NCI-H2171 (cell line): ENCODE data around the gene AP1AR.
"Not testable (repeated sequence)": the region's sequence is repeated elsewhere in the genome, so short reads cannot be mapped to it uniquely, and the experiment has no call there.

Experiments used
- DNase-seq: peaks from one replicate; lab custom pipeline; 2025; lab: John Stamatoyannopoulos, UW

AP1AR gene, protein sequence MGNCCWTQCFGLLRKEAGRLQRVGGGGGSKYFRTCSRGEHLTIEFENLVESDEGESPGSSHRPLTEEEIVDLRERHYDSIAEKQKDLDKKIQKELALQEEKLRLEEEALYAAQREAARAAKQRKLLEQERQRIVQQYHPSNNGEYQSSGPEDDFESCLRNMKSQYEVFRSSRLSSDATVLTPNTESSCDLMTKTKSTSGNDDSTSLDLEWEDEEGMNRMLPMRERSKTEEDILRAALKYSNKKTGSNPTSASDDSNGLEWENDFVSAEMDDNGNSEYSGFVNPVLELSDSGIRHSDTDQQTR

DNA sequence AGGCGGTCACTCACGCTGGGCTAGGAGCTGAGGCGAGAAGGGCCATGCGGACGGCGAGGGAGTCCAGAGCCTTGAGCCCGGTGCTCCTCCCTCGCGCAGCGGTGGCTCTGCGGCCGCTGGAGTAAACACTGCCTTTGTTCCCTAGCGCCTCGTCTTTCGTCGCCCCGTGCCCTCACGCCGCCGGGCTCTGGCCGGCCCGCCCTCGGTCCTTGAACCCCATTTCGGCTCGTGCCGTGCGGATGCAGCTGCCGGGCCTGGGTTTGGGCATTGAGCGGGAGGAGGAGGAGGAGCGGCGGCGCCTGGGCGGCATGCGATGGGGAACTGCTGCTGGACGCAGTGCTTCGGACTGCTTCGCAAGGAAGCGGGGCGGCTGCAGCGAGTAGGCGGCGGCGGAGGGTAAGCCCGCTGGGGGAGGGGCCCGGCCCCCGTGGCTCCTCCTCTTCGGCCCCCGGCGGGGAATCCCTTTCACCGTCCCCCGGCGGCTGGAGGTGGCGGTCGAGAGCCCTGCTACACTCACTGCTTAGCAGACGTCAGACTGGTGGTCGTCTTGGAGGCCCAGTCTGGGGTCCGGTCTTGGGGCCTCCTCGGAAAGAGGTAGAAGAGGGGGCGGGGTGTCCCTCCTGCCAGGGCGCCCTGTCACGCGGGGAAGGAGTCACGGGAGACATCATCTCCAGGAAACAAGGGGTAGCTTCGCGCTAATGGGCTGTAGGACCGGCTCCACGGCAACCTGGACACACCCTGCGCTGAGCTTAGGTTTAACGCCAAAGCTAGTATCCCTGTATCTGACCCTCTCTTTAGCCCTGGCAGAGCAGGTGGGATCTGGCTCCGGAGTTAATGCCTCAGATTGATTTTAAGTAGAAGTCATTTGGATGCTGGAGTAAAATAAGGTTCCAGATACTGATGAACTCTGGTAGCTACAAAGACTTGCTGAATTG lies at the start of gene AP1AR:
AP1AR (plus strand) TSS at position 9 of the 935 bp plus-strand sequence; CDS start at position 314, 305 bp downstream.
- peak; percentile 28 for DNase-seq

DNA sequence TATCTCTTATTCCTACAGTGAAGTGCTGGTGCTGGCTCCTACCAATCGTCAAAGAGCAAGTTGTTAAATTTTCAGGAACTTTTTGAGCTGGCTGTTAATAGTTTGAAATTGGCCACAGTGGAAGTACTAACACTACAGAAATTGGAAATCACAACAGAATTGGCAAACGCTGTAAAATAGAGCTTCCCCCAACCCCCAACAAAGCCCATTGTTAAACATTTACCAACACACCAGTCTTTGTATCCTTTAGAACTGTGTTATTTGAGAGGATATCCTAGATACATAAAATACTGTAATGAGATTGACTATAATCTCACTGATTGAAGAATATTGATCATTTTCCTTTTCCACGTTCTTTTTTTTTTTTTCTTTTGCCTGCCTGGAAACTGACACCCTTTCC lies 49.0 kb upstream of the AP1AR start:
- no peak for DNase-seq

DNA sequence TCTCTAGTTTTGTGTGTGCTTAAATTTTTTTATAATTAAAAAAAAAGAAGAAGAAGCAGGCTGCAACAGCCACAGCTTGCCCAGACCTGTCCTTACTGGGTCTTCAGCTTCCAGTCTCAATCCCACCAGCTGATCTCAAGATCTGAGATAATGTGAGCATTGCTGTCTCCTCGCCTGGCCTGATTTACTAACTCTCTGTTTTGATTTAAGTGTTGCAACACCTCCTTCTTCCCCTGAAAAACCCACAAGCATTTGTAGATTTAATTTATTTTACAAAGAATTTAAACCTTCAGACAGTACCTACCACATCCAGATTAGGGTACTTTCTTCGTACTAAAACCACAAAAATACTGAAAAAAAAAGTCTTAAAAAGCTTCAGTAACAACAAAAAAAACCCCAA lies 48.3 kb upstream of the AP1AR start:
- no peak for DNase-seq

DNA sequence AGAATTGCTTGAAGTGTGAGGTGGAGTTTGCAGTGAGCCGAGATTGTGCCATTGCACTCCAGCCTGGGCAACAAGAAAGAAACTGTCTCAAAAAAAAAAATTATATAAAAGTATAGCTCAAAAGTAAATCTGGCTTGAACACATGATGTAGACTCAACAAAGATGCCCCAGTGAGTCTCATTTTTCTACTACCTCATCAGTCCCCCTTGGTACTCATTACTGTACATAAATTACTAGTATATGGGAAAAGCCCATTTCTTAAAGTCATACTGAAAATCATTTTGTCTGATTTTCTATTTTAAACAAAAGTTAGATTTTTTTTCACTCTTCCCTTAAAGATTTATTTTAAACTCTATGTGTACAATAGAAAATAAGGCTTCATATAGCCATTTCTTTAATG lies 47.1 kb upstream of the AP1AR start:
- DNase-seq: no peak

DNA sequence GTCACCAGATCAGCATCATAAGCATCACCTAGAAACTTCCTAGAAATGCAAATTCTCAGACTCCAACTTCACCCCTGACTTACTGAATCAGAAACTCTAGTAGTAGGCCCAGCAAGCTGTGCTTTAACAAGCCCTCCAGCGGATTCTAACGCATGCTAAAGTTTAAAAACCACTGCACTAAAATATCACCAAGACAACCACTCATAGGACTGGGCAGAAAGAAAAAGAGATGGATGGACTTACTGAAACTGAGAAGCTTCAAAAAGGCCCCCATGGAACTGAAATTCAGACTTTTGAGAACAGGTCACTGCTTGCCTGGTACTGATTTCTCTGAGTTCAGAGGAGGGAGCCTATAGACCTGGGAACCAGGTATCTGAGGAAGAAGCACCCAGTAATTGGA lies 46.3 kb upstream of the AP1AR start:
- no peak for DNase-seq

DNA sequence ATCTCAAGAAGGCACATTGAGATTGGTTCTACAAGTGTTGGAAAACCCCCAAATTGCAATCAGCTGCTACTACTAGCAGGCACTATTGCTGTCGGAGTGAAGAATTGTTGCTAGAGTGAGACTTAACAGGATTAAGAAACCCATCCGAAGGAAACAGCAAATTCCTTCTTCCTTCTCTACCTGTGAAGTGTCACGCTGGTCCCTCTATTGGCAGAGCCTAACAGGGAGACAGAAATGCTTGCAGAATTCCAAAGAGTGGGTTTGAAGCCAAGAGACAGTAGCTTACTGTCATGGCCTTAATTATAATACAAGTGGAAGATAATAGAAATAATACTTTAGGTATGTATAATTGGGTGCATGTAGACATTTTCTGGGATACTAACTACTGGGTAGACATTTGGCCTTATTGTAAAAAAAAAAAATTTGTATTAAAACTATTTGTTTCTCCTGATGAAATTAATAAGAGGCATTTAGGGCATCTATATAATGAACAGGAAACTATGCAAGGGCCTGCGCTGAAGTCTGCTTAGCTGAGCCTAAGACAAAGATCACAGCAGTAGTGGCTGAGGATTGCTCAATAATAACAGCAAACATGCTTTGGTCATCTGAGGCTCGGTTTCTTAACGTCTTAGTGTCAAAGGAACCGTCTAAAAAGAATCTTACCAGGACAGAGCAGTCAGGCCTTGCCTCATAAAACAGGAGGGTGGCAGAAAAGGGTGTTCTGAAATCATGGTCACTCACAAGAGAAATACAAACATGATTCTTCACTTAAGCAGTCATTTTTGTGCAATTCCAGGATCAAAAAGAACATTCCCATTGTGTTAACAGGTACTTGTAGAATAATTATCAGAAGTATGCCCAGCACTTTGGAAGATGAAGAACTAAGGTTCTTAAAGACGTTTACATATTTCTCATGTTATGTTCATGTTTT lies 45.6 kb upstream of the AP1AR start:
- DNase-seq: no peak

DNA sequence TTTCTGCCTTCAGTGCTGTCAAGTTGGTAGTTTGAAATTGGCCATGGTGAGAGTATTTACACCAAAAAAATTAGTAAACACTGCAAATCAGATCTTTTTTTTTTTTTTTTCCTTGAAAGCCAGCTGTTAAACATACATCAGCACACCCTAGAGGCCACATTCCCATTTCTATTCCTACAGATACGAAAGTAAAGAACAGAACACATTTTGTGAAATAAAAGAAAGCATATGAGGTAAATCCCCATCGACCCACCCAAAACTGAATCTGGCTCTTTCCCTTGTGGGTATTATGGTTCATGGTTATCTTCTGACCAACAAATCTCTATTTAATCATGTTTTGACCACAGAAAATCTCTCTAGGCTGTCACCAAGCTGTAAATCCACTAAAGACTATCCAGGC lies 41.8 kb upstream of the AP1AR start:
- no peak for DNase-seq

DNA sequence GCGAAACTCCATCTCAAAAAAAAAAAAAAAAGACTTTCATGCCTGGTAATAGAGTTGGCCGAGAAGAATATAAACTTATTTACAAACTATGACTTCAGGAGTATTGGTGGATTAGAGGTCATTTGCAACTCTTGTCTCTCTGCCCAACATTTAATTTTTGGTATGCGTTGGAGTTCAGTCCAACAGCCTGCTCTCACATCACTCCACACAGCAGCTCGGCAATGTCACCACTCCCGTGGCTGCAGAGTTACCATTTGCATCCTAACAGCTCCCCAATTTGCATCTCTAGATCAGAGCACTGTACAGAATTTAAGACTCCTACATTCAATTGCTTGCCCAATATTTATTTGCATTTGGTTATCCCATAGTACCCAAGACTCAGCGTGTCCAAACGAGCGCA lies 40.9 kb upstream of the AP1AR start:
- no peak for DNase-seq

DNA sequence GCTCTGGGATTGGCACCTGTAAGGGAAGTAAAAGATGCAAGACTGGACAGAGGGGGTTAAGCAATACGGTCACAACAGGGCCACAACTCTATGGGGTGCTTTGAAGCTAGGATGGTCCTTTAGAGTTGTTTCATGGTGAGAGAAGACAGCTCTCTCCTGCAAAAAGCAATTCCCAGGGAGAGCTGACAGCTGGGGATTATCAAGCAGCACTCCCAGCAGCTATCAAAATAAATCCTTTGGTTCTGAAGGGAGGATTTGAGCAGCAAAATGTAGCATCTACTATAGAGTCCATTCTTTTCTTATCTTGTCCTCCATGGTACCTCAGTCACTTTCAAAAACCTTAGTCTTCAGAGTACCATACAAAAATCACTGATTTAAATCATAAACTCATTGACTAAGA lies 35.1 kb upstream of the AP1AR start:
- no peak for DNase-seq

DNA sequence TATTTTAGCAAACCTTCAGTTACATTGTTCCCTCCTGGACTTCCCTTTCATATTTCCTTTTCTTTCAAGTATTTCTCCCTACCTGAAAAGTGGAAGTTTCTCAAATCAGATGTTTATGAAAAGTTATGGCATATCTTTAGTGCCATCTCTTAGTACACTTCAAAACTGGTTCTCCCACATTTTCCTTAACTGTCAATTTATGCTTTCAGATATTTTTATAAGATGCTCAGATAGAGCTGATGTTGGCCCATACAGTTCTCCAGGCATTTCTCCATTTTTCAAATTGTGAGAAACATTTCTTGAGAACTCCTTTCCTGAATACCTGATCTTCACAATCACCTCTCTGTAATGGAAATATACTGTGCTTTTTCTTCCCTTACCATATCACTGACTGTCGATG lies 32.5 kb upstream of the AP1AR start:
- DNase-seq: no peak

DNA sequence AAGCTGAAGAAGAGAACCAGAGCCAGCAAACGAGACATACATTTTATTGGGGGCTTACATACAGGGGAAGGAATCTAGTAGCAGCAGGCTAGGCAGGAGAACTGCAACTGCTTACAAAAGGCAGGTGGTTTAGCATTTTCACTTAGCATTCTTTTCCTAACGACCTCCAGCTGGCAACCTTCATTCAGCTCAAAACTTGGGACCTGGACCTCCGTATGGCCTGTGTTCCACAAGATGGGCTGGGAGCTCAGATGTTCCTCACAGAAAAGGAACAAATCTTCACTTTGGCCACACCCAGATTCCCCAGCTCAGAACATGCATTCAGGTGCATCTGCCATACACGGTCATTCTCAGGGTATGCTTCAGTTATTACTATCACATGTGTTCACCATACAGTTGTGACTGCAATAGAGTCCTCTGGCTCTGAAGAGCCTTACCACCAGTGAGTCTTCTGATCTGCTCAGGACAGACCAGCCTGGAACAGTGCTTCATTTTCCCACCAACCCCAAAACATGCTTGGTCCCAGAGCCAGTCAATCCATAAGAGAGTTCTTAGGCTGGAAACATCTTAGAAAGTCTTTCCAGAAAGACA lies 29.6 kb upstream of the AP1AR start:
- DNase-seq: no peak

DNA sequence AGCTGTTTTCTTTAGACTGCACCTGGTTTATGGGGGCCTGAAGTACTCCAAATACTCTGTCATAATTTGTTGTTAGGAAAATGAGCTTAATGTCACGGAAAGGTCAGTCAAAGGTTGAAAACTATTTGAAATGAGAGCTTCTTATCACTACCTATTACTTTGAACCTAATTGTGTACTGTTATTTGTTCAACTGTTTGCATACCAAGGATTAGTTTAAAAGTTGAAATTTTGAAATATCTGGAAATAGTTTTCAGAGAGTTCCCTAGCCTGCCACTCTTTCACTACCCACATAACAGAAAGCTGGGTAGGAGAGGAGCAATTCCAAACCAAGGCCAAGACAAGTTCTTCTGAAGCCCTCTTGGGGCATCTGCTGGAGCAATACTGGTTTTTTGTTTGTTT lies 28.0 kb upstream of the AP1AR start:
- no peak for DNase-seq

DNA sequence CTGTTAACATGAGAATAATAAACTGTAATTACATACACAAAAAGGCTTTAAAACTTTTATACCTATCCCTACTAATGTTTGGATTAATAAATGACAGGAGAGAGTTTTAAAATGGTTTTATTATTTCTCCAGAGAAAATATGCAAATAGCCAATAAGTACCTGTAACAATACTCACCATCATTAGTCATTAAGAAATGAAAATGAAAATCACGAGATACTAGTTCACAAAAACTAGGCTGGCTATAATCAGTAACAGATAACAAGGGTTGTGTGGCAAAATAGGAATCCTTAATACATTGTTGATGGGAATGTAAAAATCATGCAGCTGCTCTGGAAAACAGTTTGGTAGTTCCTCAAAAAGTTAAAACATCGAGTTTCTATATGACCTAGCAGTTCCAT lies 25.2 kb upstream of the AP1AR start:
- DNase-seq: no peak

DNA sequence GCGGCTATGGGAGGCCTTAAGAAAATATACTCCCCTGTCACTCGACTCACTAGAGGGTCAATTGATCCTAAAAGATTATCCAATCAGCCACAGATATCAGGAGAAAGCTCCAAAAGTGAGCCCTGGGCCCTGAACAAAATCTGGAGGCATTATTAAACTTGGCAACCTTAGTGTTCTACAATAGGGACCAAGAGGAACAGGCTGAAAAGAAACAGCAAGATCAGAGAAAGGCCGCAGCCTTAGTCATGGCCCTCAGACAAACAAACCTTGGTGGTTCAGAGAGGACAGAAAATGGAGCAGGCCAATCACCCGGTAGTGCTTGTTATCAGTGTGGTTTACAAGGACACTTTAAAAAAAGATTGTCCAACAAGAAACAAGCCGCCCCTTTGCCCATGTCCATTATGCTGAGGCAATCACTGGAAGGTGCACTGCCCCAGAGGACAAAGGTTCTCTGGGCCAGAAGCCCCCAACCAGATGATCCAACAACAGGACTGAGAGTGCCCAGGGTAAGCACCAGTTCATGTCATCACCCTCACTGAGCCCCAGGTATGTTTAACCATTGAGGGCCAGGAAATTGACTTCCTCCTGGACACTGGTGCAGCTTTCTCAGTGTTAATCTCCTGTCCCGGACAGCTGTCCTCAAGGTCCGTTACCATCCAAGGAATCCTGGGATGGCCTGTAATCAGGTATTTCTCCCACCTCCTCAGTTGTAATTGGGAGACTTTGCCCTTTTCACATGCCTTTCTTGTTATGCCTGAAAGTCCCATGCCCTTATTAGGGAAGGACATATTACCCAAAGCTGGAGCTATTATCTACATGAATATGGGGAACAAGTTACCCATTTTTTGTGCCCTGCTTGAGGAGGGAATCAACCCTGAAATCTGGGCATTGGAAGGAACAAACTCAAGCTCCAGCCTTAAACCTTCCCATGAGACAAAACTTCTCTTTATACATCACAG lies 23.2 kb upstream of the AP1AR start:
- not testable (repeated sequence) for DNase-seq

DNA sequence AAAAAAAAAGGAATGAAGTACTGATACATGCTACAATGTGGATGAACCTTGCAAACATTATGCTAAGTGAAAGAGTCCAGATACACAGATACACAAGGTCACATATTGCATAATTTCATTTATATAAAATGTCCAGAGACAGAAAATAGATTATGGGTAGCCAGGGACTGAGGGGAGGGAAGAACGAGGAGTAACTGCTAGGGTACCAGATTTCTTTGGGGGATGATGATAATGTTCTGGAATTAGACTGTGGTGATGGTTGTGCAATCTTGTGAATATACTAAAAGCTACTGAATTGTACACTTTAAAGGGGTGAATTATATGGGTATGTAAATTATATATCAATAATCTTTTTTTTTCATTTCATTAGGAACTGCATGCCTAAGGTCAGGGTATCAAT lies 20.8 kb upstream of the AP1AR start:
- no peak for DNase-seq

DNA sequence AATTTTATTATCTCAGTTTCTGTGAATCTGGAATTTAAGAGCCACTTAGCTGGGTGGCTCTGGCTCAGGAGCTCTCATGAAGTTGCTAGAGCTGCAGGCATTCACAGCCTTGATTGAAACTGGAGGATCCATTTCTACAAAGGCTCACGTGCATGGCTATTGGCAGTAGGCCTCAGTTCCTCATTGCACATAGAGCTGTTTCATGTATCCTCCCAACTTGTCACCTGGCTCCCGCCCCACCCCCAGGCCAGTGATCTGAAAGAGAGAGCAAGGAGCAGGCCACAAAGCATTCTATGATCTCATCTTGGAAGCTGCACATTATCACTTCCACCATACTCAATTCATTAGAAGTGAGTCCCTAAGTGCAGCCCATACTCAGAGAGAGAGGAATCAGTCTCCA lies 18.5 kb upstream of the AP1AR start:
- no peak for DNase-seq

DNA sequence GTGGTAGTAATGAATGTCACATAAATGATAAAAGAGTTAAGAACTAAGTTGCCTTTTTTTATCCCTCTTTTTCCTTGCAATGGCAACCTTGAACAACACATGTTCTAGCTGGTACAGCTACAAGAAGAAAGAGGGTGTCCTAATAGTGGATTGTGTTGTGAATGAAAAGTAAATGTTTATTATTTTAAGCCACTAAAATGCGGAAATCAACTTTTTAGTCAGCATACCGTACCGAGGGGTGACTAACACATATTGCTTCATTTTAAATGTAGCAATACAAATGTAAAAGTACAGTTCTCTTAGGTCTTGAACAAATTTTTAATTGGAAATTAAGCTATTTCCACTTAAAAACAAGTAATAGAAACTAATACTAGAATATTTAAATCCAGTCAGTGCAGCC lies 17.7 kb upstream of the AP1AR start:
- DNase-seq: no peak

DNA sequence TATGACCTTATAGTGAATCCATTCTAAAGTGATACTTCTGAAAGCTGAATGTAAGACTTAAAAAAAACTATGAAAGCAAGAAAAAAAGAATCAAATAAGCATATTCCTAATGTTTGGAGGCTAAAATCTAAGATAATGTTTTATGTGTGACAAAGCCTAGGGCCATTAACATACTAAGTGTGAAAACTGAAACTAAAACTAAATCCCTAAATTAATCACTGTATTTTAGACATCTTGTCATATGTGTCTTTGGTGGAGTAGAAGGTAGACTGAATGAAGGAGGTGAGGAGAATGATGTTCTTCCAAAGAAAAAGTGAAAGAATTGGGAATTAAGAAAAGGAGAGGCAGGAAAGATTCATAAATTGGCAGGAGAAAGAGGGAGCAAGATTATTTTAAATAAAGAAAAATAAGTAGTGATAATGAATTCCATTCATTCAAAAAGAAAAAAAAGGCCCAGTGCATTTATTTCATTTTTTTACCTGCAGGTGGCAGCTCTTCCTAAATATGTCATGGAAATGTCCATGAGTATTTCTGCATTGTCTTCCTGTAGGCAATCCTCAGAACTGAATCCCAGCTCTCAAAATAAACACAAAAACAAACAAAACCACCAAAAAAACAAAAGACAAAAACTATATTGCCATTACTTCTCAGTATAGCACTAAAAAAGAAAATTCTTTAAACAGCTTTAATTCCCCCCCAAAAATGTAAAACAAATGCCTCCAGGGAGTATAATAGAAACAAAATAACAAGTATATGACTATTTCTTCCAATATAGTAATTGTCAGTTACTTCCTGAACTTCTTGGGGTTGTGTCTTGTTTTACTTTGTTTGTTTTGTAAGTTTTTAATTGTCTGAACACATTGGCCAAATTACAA lies 17.0 kb upstream of the AP1AR start:
- no peak for DNase-seq

DNA sequence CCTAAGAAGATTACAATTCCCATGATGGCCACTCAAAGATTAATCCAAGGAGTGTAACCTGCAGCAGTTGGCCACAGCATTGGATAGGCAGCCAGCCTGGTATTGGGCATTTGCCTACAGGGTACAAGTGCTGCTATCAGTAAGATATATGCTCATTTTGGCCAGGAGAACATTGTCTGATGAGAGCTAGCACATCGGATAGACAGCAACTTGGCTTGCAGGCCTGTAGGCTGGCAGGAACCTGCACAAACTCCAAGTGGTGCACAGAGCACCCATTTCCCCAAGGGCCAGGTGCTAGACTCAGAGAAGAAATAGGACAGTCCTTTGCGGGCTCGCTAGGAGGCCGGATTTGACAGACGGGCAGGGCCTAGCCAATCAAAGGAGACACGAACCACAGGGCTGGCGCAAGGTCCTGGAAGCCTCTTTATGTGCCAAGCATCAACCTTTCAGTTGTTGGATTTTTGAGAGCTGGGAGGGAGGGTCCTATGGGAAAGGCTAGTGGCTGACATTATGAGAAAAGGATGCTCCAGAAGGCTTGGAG lies 11.7 kb upstream of the AP1AR start:
- no peak for DNase-seq
